Activated naive CD8-positive, alpha-beta T cell treated with anti-CD3 and anti-CD28 coated beads, Interleukin-2, amount 10 ng/mL, durations not matched to agents 7 days and 5 days (primary cell): ENCODE measurements around the gene ITGAX. TPM values are rescaled to one million over a fixed set of nuclear protein-coding genes. Genes with fewer than 3 reads are reported as not detected.
A peak's percentile ranks its signal among the peaks of the same experiment; 100 is the strongest.

Experiments
- ATAC-seq: fragments of 150-1000 bp; cut with Tn5 transposase; one replicate; pipeline ENCODE4 v1.10.0; 2021; ENCODE audit warnings: low read depth, moderate library complexity
- POLR2A ChIA-PET: fragments of 350-600 bp; sonication (Branson Sonifier 250); formaldehyde crosslinking; loops from one replicate; lab custom pipeline; 2021; ENCODE audit warnings: antibody characterized with exemption; lab: Charles Lee
- DNase-seq: peaks from one replicate; pipeline ENCODE4 v3.0.0; 2021
- H3K27ac Mint-ChIP-seq: one replicate; pipeline ENCODE4 v1.8.0; 2022; ENCODE audit warnings: mild to moderate bottlenecking, mixed read lengths
- H3K27me3 Mint-ChIP-seq: one replicate; pipeline ENCODE4 v1.8.0; 2022; ENCODE audit warnings: mild to moderate bottlenecking, moderate library complexity, mixed read lengths
- H3K36me3 Mint-ChIP-seq: one replicate; pipeline ENCODE4 v1.8.0; 2021; ENCODE audit warnings: mild to moderate bottlenecking, mixed read lengths
- H3K4me1 Mint-ChIP-seq: one replicate; pipeline ENCODE4 v1.8.0; 2021; ENCODE audit warnings: mixed read lengths
- H3K4me3 Mint-ChIP-seq: one replicate; pipeline ENCODE4 v1.8.0; 2022; ENCODE audit warnings: mild to moderate bottlenecking, moderate library complexity, mixed read lengths
- H3K9me3 Mint-ChIP-seq: one replicate; pipeline ENCODE4 v1.8.0; 2021; ENCODE audit warnings: mixed read lengths
- total RNA-seq, 2 experiments: library from RNA; stranded (reverse); gene quantifications; one replicate each; pipeline ENCODE4 v1.2.3, GENCODE V29; 2021

The ITGAX gene
- total RNA-seq, 2 experiments from 2014 or later, result 26.4 to 26.7 TPM

- POLR2A ChIA-PET, result no interaction called here
- peaks cover 14% of the 10 kb centered on the region for H3K4me1 Mint-ChIP-seq
- DNase-seq, result no peak
- peaks cover 24% of the 10 kb centered on the region for H3K27me3 Mint-ChIP-seq
- no peak overlapping the region for H3K27ac Mint-ChIP-seq
- no peaks in the 10 kb centered on the region for H3K36me3 Mint-ChIP-seq
- ATAC-seq, result no peak
- H3K4me3 Mint-ChIP-seq, result no peak overlapping the region
- no peaks in the 10 kb centered on the region for H3K9me3 Mint-ChIP-seq
Observed at GRCh38 chr16:31390504-31391041, 35.6 kb downstream of the ITGAX start.

GRCh38 chr16:31393056-31393455 lies 38.1 kb downstream of the ITGAX start, which contains the start of gene ITGAD:
Gene ITGAD, plus strand, starts transcription at chr16:31393335. Its CDS starts 26 bp downstream, at chr16:31393361.
- H3K36me3 Mint-ChIP-seq, result peaks cover 3% of the 10 kb centered on the region
- peaks cover 1% of the 10 kb centered on the region for H3K9me3 Mint-ChIP-seq
- DNase-seq, result no peak
- POLR2A ChIA-PET, result no interaction called here
- peaks cover 3% of the 10 kb centered on the region for H3K4me1 Mint-ChIP-seq
- H3K4me3 Mint-ChIP-seq, result no peak within 1 kb of the TSS
- no peak within 1 kb of the TSS for H3K27ac Mint-ChIP-seq
- no peak for ATAC-seq
- peaks cover 14% of the 10 kb centered on the region for H3K27me3 Mint-ChIP-seq

GRCh38 chr16:31395647-31396046 lies 40.7 kb downstream of the ITGAX start:
- POLR2A ChIA-PET, result interaction anchor here (1.1 to 1.3 kb wide), 2 partner anchors 216 to 322 kb away, joined by 3 read pairs; partner anchors contain the start of gene FUS
- Mint-ChIP-seq H3K27ac (no peak overlapping the region), H3K9me3 (peaks cover 11% of the 10 kb centered on the region), H3K4me1 (peaks cover 21% of the 10 kb centered on the region), H3K4me3 (no peak overlapping the region), H3K27me3 (no peaks in the 10 kb centered on the region), H3K36me3 (peaks cover 19% of the 10 kb centered on the region)
- DNase-seq, result no peak
- ATAC-seq, result no peak

- H3K36me3 Mint-ChIP-seq, result peaks cover 19% of the 10 kb centered on the region
- POLR2A ChIA-PET, result no interaction called here
- peaks cover 11% of the 10 kb centered on the region for H3K9me3 Mint-ChIP-seq
- ATAC-seq (no peak), DNase-seq (no peak)
- no peak overlapping the region for H3K27ac Mint-ChIP-seq
- no peak overlapping the region for H3K4me3 Mint-ChIP-seq
- H3K4me1 Mint-ChIP-seq, result peaks cover 29% of the 10 kb centered on the region
- H3K27me3 Mint-ChIP-seq, result no peaks in the 10 kb centered on the region
Observed at GRCh38 chr16:31397096-31397660, 42.2 kb downstream of the ITGAX start.

- ATAC-seq, result no peak
- Mint-ChIP-seq H3K4me1 (peaks cover 32% of the 10 kb centered on the region), H3K4me3 (no peak overlapping the region), H3K27ac (no peak overlapping the region), H3K36me3 (peaks cover 19% of the 10 kb centered on the region), H3K9me3 (peaks cover 11% of the 10 kb centered on the region), H3K27me3 (no peaks in the 10 kb centered on the region)
- DNase-seq, result no peak
- POLR2A ChIA-PET, result no interaction called here
Observed at GRCh38 chr16:31397701-31398100, 42.7 kb downstream of the ITGAX start.

GRCh38 chr16:31400191-31400590 lies 45.2 kb downstream of the ITGAX start:
- POLR2A ChIA-PET, result interaction anchor here (0.9 to 2.0 kb wide), 2 partner anchors 20 to 22 kb away, joined by 3 to 5 read pairs; no protein-coding TSS in a partner anchor
- H3K4me3 Mint-ChIP-seq, result peak overlapping the region; percentile 67
- peak overlapping the region; percentile 89 for H3K27ac Mint-ChIP-seq
- peaks cover 35% of the 10 kb centered on the region for H3K4me1 Mint-ChIP-seq
- peaks cover 19% of the 10 kb centered on the region for H3K36me3 Mint-ChIP-seq
- H3K27me3 Mint-ChIP-seq, result no peaks in the 10 kb centered on the region
- H3K9me3 Mint-ChIP-seq, result peaks cover 11% of the 10 kb centered on the region
- DNase-seq (peak; percentile 72), ATAC-seq (peak; percentile 70)

- Mint-ChIP-seq H3K4me3 (no peak overlapping the region), H3K36me3 (peaks cover 19% of the 10 kb centered on the region), H3K27me3 (no peaks in the 10 kb centered on the region), H3K27ac (peak overlapping the region; percentile 48), H3K4me1 (peaks cover 34% of the 10 kb centered on the region), H3K9me3 (peaks cover 11% of the 10 kb centered on the region)
- DNase-seq, result no peak
- ATAC-seq, result no peak
- POLR2A ChIA-PET, result interaction anchor here (0.6 to 2.0 kb wide), 2 partner anchors 19 to 57 kb away, joined by 3 to 5 read pairs; no protein-coding TSS in a partner anchor
Observed at GRCh38 chr16:31401436-31401835, 46.5 kb downstream of the ITGAX start.

GRCh38 chr16:31402687-31403086 lies 47.7 kb downstream of the ITGAX start:
- POLR2A ChIA-PET, result interaction anchor here (1.7 kb wide), 1 partner anchor 18 kb away, joined by 5 read pairs; no protein-coding TSS in a partner anchor
- ATAC-seq (no peak), DNase-seq (no peak)
- Mint-ChIP-seq H3K27me3 (peaks cover 6% of the 10 kb centered on the region), H3K9me3 (peaks cover 11% of the 10 kb centered on the region), H3K36me3 (peaks cover 18% of the 10 kb centered on the region), H3K4me1 (peaks cover 37% of the 10 kb centered on the region), H3K4me3 (no peak overlapping the region), H3K27ac (peak overlapping the region; percentile 45)

- Mint-ChIP-seq H3K27me3 (peaks cover 9% of the 10 kb centered on the region), H3K9me3 (peaks cover 9% of the 10 kb centered on the region), H3K4me1 (peaks cover 34% of the 10 kb centered on the region), H3K27ac (no peak overlapping the region), H3K36me3 (peaks cover 13% of the 10 kb centered on the region), H3K4me3 (no peak overlapping the region)
- POLR2A ChIA-PET, result interaction anchor here (0.5 to 1.7 kb wide), 2 partner anchors 17 to 359 kb away, joined by 3 to 5 read pairs; no protein-coding TSS in a partner anchor
- DNase-seq (no peak), ATAC-seq (no peak)
Observed at GRCh38 chr16:31403590-31404352, 48.8 kb downstream of the ITGAX start.

GRCh38 chr16:31404353-31405064 lies 49.5 kb downstream of the ITGAX start:
- Mint-ChIP-seq H3K4me1 (peaks cover 30% of the 10 kb centered on the region), H3K4me3 (no peak overlapping the region)

GRCh38 chr16:31407406-31407805 lies 52.4 kb downstream of the ITGAX start:
- DNase-seq (no peak), ATAC-seq (no peak)
- Mint-ChIP-seq H3K4me3 (no peak overlapping the region), H3K36me3 (no peaks in the 10 kb centered on the region), H3K27ac (no peak overlapping the region), H3K9me3 (no peaks in the 10 kb centered on the region), H3K27me3 (peaks cover 14% of the 10 kb centered on the region), H3K4me1 (peaks cover 13% of the 10 kb centered on the region)
- POLR2A ChIA-PET, result no interaction called here

More at GRCh38 chr16:31404353-31405064, 49.5 kb downstream of the ITGAX start:
- Mint-ChIP-seq H3K27me3 (peaks cover 9% of the 10 kb centered on the region), H3K9me3 (peaks cover 4% of the 10 kb centered on the region), H3K36me3 (peaks cover 7% of the 10 kb centered on the region), H3K27ac (peak overlapping the region; percentile 65)
- ATAC-seq (no peak), DNase-seq (no peak)
- POLR2A ChIA-PET, result interaction anchor here (0.5 kb wide), 1 partner anchor 359 kb away, joined by 3 read pairs; no protein-coding TSS in a partner anchor

- DNase-seq (no peak), ATAC-seq (no peak)
- Mint-ChIP-seq H3K27ac (peak overlapping the region; percentile 36), H3K4me3 (no peak overlapping the region), H3K27me3 (peaks cover 19% of the 10 kb centered on the region), H3K4me1 (peaks cover 19% of the 10 kb centered on the region), H3K9me3 (no peaks in the 10 kb centered on the region), H3K36me3 (no peaks in the 10 kb centered on the region)
- POLR2A ChIA-PET, result no interaction called here
Observed at GRCh38 chr16:31409433-31409832, 54.5 kb downstream of the ITGAX start.

GRCh38 chr16:31410082-31410481 lies 55.1 kb downstream of the ITGAX start:
- Mint-ChIP-seq H3K36me3 (no peaks in the 10 kb centered on the region), H3K9me3 (no peaks in the 10 kb centered on the region), H3K27ac (peak overlapping the region; percentile 36), H3K4me3 (no peak overlapping the region), H3K27me3 (peaks cover 20% of the 10 kb centered on the region), H3K4me1 (peaks cover 25% of the 10 kb centered on the region)
- no peak for ATAC-seq
- POLR2A ChIA-PET, result no interaction called here
- no peak for DNase-seq
